COLO668 (cell line): ENCODE results near the gene PRX.
"Not testable (repeated sequence)": the region's sequence is repeated elsewhere in the genome, so short reads cannot be mapped to it uniquely, and the experiment has no call there.

Source experiments
- DNase-seq: peaks from one replicate; lab custom pipeline; 2025; ENCODE audit not compliant: unreplicated experiment; lab: John Stamatoyannopoulos, UW

PRX gene

DNA sequence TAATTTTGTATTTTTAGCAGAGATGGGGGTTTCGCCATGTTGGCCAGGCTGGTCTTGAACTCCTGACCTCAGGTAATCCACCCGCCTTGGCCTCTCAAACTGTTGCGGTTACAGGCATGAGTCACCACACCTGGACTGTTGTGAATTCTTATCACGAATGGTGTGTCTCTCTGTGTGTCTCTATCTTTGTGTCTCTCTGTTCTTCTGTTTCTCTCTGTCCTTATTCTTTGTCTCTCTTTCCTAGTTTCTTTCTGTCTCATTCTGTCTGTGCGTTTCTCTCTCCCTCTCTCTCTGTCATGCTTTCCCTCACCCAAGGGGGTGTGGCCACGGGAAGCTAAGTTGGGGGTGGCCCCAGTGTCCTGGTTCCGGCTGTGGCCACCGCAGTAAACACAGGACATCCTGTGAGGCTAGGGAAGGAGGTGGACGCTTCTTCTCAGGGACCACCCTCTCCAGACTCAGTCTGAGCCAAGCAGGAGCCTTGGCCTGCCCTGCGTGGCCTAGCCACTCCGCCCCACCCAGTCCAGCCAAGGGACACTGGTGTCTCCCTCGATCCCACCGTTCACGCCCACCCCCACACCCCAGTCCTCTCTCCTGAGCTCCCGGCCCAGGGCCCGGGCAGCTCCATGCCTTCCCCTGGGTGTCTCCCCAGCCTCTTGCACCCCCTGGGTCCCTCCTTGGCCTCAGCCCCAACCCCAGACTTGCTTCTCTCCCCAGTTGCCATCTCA lies 3.9 kb upstream of the PRX start:
- DNase-seq: no peak

DNA sequence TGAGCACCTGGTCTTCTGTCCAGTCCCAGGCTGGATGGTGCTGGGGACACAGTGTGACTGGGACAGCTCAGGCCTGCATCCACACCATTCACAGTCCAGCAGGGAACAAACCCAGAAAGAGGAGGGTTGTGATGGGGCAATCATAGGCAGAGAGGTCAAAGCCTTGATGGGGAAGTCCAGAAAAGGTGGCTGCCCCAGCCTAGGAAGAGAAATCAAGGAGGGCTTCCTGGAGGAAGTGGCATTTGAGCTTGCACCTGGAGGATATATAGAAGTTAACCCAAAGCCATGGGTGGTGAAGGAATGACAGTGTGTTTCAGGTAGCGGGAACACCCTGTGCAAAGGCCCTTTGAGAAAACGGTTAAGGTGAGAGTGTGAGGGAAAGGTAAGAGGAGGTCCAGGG lies 2.6 kb upstream of the PRX start:
- DNase-seq: no peak

GRCh38 chr19:40414542-40415535 lies 1.7 kb upstream of the PRX start:
- DNase-seq: no peak

DNA sequence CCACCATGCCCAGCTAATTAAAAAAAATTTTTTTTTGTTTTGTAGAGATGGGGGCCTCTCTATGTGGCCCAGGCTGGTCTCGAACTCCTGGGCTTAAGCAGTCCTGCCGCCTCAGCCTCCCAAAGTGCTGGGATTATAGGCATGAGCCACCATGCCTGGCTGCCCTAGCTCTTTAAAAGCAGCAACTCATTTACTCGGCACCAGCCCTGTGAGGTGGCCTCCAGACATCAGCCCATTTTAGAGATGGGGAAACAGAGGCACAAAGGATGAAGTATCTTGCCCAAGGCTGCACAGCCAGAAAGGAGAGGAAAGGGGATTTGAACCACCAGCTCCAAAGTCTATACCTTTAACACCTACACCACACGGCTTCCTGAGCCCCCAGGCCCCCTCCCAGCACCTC lies 312 bp downstream of the PRX start:
- DNase-seq: no peak

DNA sequence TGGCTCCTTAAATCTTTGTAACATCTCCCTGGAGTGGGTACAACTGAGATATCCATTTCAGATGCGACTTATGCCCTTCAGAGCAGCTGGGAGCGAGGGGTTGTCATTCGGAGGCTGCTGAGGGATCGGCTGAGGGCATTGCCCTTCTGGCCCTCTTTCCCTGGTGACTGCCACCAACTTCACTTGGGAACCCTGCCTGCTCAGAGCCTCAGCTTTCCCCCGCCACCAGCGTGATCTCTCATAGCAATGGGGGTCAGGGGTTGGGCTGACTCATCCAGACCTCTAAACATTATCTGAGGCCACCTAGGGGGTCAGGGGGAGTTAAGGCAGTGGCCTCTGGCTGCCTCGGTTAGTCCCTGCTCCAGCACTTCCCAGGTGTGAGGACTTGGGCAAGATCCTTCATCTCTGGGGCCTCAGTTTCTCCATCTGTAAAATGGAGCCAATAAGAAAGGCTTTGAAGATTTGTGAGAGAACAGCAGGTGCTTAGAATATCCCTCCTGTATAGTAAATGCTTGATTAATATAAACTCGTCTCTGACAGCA lies 1.1 kb downstream of the PRX start:
- DNase-seq: no peak

- DNase-seq: no peak
Observed at GRCh38 chr19:40411125-40411842, 1.9 kb downstream of the PRX start.

GRCh38 chr19:40410030-40410389 lies 3.2 kb downstream of the PRX start:
- no peak for DNase-seq

DNA sequence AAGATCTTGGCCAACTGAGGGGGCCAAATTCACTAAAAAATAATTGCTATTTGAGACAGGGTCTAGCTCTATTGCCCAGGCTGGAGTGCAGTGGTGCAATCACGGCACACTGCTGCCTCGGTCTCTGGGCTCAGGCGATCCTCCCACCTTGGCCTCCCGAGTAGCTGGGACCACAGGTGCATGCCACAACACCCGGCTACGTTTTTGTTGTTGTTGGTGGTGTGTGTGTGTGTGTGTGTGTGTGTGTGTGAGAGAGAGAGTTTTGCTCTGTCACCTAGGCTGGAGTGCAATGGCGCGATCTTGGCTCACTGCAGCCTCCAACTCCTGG lies 4.6 kb downstream of the PRX start:
- DNase-seq: not testable (repeated sequence)

GRCh38 chr19:40407714-40408597 lies 5.2 kb downstream of the PRX start:
- peak; percentile 12 for DNase-seq

DNA sequence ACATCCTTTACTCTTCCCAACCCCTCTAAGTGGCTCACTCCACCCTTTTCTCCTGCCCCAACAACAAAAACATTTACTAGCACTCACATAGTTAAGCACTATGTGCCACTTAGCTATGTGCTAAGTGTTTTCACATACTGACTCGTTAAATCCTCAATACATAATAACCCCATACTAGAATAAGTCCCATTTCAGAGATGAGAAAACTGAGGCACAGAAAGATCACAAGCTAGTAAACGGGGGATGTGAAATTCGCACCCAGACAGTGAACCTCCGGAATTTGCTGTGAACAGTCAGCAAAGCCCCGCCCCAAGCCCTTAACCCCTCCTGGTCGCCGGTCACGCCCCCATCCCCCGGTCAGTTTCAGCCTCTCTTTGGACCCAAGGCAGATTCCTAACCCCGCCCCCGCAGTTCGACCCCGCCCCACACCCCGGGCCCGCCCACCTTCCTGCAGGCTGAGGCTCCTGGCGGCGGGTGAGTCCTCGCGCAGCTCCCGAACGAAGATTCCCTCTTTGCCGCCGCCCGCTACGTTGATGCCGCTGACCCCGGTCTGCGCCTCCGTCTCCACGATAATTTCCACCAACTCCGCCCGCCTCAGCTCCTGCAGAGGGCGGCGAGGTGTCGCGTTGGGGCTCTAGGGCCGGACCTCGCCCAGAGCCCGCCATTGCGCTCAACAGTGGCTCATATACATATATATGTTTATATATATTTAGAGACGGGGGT lies 9.8 kb downstream of the PRX start:
- peak; percentile 53 for DNase-seq

DNA sequence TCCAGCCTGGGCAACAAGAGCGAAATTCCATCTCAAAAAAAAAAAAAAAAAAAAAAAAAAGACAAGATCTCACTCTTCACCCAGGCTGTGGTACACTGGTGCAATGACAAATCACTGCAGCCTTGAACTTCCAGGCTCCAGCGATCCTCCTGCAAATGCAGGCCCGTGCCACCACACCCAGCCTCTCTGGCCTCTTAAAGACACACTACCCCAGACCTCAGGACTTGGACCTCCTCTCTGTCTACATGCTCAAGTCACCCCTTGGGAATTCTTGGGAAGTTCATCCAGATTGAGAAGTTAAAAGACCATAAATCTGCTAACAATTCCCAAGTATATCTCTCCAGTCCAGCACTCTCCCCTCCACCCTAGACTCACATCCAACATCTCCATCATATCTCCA lies 12.6 kb downstream of the PRX start:
- DNase-seq: no peak

DNA sequence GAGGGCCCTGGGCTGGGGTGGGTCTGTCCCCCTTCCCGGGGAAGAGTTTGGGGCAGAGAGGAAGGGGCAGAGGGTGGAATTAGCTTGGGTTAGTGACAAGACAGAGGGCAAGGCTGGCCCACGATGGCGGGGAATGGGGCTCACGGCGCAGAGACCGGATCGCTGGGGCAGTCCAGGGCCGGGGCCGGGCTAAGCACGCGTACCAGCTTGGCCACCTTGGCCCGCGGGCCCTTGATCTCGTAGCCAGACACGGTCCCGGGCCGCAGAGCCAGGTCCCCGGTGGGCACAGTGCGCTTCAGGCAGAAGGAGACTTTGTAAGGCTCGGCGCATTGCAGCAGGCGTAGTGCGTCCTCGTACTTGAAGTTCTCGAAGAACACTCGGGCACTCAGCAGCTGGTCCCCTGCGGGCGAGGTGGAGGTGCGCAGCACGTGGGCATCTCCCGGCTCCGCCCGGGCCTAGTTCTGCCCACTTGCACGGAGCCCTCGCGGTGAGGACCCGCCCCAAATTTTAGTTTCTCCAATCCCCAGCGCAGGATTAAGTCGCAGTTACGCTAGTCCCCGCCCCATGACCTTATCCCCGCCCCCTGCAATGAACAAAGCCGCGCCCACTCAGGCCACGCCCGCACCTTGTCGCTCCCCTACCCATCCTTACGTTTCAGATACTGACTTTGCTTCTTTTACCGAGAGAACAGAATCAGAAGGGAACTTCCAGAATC lies 14.6 kb downstream of the PRX start:
- no peak for DNase-seq

GRCh38 chr19:40397568-40397906 lies 15.6 kb downstream of the PRX start:
- no peak for DNase-seq

- no peak for DNase-seq
Observed at GRCh38 chr19:40396886-40397567, 16.2 kb downstream of the PRX start.

GRCh38 chr19:40395956-40396355 lies 17.2 kb downstream of the PRX start:
- no peak for DNase-seq

DNA sequence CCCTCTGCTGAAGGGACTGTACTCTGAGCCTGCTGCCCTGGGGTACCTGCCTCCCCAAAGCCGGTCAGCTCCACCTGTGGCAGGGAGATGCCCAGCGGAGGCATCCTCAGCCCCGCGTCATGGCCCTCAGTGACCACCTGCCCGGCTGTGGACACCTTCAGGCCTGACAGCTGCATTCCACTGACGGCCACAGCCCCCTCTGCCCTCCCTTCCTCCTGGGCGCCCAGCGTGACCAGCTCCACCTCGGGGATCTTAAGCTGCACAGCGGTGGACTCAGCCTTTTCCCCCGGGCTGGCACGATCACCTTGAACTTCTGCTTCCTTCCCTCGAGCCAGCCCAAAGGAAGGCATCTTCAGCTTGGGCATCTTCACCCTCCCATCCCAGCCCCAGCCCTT lies 18.4 kb downstream of the PRX start:
- DNase-seq: no peak

DNA sequence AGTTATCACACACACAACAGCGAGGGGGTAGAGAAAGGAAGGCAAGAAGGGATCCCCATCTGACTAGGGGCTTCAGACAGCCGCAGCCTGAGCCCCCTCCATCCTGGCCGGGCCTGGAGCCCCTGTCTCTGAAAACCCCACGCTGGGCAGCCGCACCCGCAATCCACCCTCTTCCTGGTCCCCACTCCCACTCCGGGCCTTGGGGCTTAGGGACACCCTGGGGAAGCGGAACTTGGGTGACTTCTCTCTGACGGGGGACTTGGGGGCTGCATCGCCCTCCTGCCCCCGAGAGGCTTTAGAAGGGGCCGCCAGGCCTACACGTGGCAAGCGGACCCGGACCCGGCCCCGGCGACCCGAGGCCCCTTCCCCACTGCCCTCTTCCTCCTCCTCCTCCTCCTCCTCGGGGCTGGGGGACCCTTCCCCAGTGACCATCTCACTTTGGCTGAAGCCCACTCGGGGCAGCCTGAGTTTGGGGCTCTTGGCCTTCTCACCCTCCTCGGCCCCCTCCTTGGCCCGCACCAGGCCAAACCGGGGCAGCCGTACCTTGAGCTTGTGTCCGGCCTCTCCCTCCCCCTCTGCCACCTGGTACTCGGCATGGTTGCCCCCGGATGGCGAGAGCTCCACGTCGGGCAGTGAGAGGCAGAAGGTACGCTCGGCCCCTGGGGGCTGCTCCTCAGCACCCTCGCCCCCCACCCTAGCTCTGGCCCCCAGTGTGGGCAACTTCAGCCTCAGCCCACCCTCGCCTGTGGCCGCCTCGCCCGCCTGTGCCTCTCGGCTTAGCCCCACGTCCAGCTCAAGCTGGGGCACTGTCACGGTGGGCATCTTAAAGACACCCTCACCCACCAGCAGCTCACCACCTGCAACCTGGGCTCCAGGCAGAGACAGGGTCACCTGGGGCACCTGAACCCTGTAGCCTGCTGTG lies 19.0 kb downstream of the PRX start:
- DNase-seq: no peak
